WTC11 (cell line): ENCODE results near the gene P3H3. TPM values are rescaled to one million over a fixed set of nuclear protein-coding genes. Genes with fewer than 3 reads are reported as not detected.
"Not testable (repeated sequence)": the region's sequence is repeated elsewhere in the genome, so short reads cannot be mapped to it uniquely, and the experiment has no call there.

ENCODE experiments used
- ATAC-seq: fragments of 200-7000 bp; cut with Tn5 transposase; 2 replicates; pipeline ENCODE4 v1.10.0; 2021; ENCODE audit warnings: mild to moderate bottlenecking, moderate library complexity
- CTCF ChIA-PET: fragments of 300-600 bp; sonication (Branson Sonifier 250); formaldehyde crosslinking; loops from one replicate; lab custom pipeline; 2021; ENCODE audit warnings: antibody characterized with exemption; lab: Charles Lee
- POLR2A ChIA-PET: fragments of 350-600 bp; sonication (Branson Sonifier 250); formaldehyde crosslinking; loops from one replicate; lab custom pipeline; 2021; ENCODE audit warnings: antibody characterized with exemption; lab: Charles Lee
- DNase-seq: peaks from one replicate; pipeline ENCODE4 v3.0.0; 2021; ENCODE audit warnings: low spot score
- H3K27ac Mint-ChIP-seq: 2 replicates; pipeline ENCODE4 v1.8.0; 2021; ENCODE audit warnings: mixed read lengths
- H3K27me3 Mint-ChIP-seq: 2 replicates; pipeline ENCODE4 v1.8.0; 2021; ENCODE audit warnings: low read depth, mild to moderate bottlenecking, moderate library complexity, mixed read lengths
- H3K36me3 Mint-ChIP-seq: 2 replicates; pipeline ENCODE4 v1.8.0; 2021; ENCODE audit warnings: mixed read lengths
- H3K4me1 Mint-ChIP-seq: 2 replicates; pipeline ENCODE4 v1.8.0; 2022; ENCODE audit warnings: mixed read lengths
- H3K4me3 Mint-ChIP-seq: 2 replicates; pipeline ENCODE4 v1.8.0; 2021; ENCODE audit warnings: mild to moderate bottlenecking, moderate library complexity, mixed read lengths
- H3K9me3 Mint-ChIP-seq: 2 replicates; pipeline ENCODE4 v1.8.0; 2021; ENCODE audit warnings: mixed read lengths
- NR2C2 ChIP-seq: sonication (generic); formaldehyde crosslinking; IDR thresholded peaks from 2 replicates; pipeline ENCODE4 v1.8.0; 2022; ENCODE audit warnings: mild to moderate bottlenecking, missing genetic modification reagents
- PRRX2 ChIP-seq: fragments of 250-450 bp; sonication (Bioruptor Pico); IDR thresholded peaks from 2 replicates; pipeline ENCODE4 v1.8.0; 2021; ENCODE audit warnings: mild to moderate bottlenecking
- RELA ChIP-seq: sonication (generic); formaldehyde crosslinking; IDR thresholded peaks from 2 replicates; pipeline ENCODE4 v1.8.1; 2022; ENCODE audit warnings: missing genetic modification reagents, mild to moderate bottlenecking, borderline replicate concordance
- ZNF121 ChIP-seq: sonication (generic); formaldehyde crosslinking; IDR thresholded peaks from 2 replicates; pipeline ENCODE4 v1.8.0; 2023; ENCODE audit warnings: missing genetic modification reagents
- ZNF138 ChIP-seq: sonication (generic); formaldehyde crosslinking; conservative IDR thresholded peaks from 2 replicates; pipeline ENCODE4 v1.8.1; 2022; ENCODE audit warnings: mild to moderate bottlenecking, moderate library complexity, missing genetic modification reagents
- total RNA-seq: library from RNA; stranded (reverse); gene quantifications from 3 replicates; pipeline ENCODE4 v1.2.3, GENCODE V29; 2021
- TF ChIP-seq, protein P1 (sequence below): sonication (generic); formaldehyde crosslinking; IDR thresholded peaks from 2 replicates; pipeline ENCODE4 v1.8.1; 2023; ENCODE audit warnings: mild to moderate bottlenecking, missing genetic modification reagents, borderline replicate concordance
- TF ChIP-seq, protein P2 (sequence below): sonication (generic); formaldehyde crosslinking; IDR thresholded peaks from 2 replicates; pipeline ENCODE4 v1.8.0; 2023; ENCODE audit warnings: mild to moderate bottlenecking, missing genetic modification reagents
- TF ChIP-seq, protein P3 (sequence below): fragments of 250-450 bp; sonication (Bioruptor Pico); IDR thresholded peaks from 2 replicates; pipeline ENCODE4 v1.9.0; 2021; ENCODE audit warnings: moderate library complexity, mild to moderate bottlenecking, inconsistent platforms, borderline replicate concordance
- TF ChIP-seq, protein P4 (sequence below): sonication (generic); formaldehyde crosslinking; IDR thresholded peaks from 2 replicates; pipeline ENCODE4 v1.8.1; 2022; ENCODE audit warnings: low read depth, mild to moderate bottlenecking, moderate library complexity, missing genetic modification reagents, borderline replicate concordance

Gene P3H3
- total RNA-seq, 1 experiment from 2014 or later, result 50.7 TPM

DNA sequence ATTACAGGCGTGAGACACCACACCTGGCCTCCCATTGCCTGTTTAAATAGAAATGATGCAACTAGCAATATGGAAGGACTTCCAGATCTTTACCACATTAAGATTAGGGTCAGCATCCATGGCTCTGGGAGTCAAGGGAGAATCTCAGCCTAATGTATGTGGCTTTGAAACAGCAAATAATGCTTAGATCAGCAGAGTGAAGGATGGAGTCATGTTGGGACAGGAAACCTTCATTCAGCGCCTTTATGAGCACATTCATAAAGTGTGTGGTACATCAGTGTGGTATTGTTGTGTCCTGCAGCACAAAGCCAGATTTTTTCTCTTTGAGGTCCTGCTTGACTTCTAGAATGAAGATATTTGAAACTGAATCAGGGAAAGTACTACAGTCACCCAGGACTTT is 60.2 kb downstream of the P3H3 start:
- H3K27ac Mint-ChIP-seq, result peak overlapping the region; percentile 61
- no peak for ATAC-seq
- CTCF ChIA-PET, result interaction anchor here (2.2 kb wide), 1 partner anchor 16 kb away, joined by 15 read pairs; the partner anchor contains the start of gene SPSB2

DNA sequence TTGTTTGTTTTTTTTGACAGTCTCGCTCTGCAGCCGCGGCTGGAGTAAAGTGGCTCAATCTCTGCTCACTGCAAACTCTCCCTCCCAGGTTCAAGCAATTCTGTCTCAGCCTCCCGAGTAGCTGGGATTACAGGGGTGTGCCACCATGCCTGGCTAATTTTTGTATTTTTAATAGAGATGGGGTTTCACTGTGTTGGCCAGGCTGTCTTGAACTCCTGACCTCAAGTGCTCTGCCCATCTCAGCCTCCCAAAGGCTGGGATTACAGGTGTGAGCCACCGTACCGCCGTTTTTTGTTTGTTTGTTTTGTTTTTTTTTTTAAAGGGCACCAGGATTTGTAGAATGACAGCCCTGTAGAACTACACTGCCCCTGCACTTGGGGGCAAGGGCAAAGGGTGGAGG is 60.6 kb downstream of the P3H3 start:
- ATAC-seq, CTCF ChIA-PET, POLR2A ChIA-PET, H3K4me3 Mint-ChIP-seq, H3K9me3 Mint-ChIP-seq, H3K27me3 Mint-ChIP-seq, DNase-seq, H3K36me3 Mint-ChIP-seq: not testable (repeated sequence)
- peak overlapping the region; percentile 61; the same call in 1 of the 2 replicates for H3K27ac Mint-ChIP-seq
- H3K4me1 Mint-ChIP-seq, result peaks cover 48% of the 10 kb centered on the region

More for the DNA sequence above, 60.2 kb downstream of the P3H3 start:
- no peak overlapping the region for H3K4me3 Mint-ChIP-seq
- POLR2A ChIA-PET, result no interaction called here
- H3K4me1 Mint-ChIP-seq, result peaks cover 48% of the 10 kb centered on the region
- no peaks in the 10 kb centered on the region for H3K27me3 Mint-ChIP-seq
- DNase-seq, result no peak
- no peaks in the 10 kb centered on the region for H3K9me3 Mint-ChIP-seq
- peaks cover 7% of the 10 kb centered on the region; the same call in 1 of the 2 replicates for H3K36me3 Mint-ChIP-seq
- no peak for TF ChIP-seq NR2C2
- no peak for TF ChIP-seq PRRX2 (CRISPR knock-in tag)
- TF ChIP-seq, protein P1, sequence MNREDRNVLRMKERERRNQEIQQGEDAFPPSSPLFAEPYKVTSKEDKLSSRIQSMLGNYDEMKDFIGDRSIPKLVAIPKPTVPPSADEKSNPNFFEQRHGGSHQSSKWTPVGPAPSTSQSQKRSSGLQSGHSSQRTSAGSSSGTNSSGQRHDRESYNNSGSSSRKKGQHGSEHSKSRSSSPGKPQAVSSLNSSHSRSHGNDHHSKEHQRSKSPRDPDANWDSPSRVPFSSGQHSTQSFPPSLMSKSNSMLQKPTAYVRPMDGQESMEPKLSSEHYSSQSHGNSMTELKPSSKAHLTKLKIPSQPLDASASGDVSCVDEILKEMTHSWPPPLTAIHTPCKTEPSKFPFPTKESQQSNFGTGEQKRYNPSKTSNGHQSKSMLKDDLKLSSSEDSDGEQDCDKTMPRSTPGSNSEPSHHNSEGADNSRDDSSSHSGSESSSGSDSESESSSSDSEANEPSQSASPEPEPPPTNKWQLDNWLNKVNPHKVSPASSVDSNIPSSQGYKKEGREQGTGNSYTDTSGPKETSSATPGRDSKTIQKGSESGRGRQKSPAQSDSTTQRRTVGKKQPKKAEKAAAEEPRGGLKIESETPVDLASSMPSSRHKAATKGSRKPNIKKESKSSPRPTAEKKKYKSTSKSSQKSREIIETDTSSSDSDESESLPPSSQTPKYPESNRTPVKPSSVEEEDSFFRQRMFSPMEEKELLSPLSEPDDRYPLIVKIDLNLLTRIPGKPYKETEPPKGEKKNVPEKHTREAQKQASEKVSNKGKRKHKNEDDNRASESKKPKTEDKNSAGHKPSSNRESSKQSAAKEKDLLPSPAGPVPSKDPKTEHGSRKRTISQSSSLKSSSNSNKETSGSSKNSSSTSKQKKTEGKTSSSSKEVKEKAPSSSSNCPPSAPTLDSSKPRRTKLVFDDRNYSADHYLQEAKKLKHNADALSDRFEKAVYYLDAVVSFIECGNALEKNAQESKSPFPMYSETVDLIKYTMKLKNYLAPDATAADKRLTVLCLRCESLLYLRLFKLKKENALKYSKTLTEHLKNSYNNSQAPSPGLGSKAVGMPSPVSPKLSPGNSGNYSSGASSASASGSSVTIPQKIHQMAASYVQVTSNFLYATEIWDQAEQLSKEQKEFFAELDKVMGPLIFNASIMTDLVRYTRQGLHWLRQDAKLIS (CRISPR knock-in tag), result no peak
- TF ChIP-seq, protein P2, sequence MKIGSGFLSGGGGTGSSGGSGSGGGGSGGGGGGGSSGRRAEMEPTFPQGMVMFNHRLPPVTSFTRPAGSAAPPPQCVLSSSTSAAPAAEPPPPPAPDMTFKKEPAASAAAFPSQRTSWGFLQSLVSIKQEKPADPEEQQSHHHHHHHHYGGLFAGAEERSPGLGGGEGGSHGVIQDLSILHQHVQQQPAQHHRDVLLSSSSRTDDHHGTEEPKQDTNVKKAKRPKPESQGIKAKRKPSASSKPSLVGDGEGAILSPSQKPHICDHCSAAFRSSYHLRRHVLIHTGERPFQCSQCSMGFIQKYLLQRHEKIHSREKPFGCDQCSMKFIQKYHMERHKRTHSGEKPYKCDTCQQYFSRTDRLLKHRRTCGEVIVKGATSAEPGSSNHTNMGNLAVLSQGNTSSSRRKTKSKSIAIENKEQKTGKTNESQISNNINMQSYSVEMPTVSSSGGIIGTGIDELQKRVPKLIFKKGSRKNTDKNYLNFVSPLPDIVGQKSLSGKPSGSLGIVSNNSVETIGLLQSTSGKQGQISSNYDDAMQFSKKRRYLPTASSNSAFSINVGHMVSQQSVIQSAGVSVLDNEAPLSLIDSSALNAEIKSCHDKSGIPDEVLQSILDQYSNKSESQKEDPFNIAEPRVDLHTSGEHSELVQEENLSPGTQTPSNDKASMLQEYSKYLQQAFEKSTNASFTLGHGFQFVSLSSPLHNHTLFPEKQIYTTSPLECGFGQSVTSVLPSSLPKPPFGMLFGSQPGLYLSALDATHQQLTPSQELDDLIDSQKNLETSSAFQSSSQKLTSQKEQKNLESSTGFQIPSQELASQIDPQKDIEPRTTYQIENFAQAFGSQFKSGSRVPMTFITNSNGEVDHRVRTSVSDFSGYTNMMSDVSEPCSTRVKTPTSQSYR (CRISPR knock-in tag), result no peak
- TF ChIP-seq, protein P3, sequence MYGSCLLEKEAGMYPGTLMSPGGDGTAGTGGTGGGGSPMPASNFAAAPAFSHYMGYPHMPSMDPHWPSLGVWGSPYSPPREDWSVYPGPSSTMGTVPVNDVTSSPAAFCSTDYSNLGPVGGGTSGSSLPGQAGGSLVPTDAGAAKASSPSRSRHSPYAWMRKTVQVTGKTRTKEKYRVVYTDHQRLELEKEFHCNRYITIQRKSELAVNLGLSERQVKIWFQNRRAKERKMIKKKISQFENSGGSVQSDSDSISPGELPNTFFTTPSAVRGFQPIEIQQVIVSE, result no peak
- TF ChIP-seq RELA (CRISPR knock-in tag), result no peak
- no peak for TF ChIP-seq ZNF121 (CRISPR knock-in tag)
- TF ChIP-seq ZNF138 (CRISPR knock-in tag), result no peak
- TF ChIP-seq, protein P4, sequence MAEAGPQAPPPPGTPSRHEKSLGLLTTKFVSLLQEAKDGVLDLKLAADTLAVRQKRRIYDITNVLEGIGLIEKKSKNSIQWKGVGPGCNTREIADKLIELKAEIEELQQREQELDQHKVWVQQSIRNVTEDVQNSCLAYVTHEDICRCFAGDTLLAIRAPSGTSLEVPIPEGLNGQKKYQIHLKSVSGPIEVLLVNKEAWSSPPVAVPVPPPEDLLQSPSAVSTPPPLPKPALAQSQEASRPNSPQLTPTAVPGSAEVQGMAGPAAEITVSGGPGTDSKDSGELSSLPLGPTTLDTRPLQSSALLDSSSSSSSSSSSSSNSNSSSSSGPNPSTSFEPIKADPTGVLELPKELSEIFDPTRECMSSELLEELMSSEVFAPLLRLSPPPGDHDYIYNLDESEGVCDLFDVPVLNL (CRISPR knock-in tag), result no peak

Other genes starting within 250 kb of the P3H3 start
- gene CHD4, start 221.0 kb upstream of the P3H3 start, total RNA-seq, result 333 to 354 TPM (median 334 TPM) in 3 replicates
- 0.20 to 0.57 TPM (median 0.48 TPM) in 3 replicates for gene LPAR5, start 192.4 kb upstream of the P3H3 start, total RNA-seq
- gene ACRBP, start 181.0 kb upstream of the P3H3 start, total RNA-seq, result 2.1 to 4.2 TPM (median 3.2 TPM) in 3 replicates
- gene ING4, start 165.3 kb upstream of the P3H3 start, total RNA-seq, result 23.0 to 27.4 TPM (median 26.7 TPM) in 3 replicates
- 63.8 to 64.7 TPM (median 64.4 TPM) in 3 replicates for gene ZNF384, start 139.0 kb upstream of the P3H3 start, total RNA-seq
- 7.7 to 9.9 TPM (median 8.2 TPM) in 3 replicates for gene PIANP, start 127.6 kb upstream of the P3H3 start, total RNA-seq
- gene COPS7A, start 104.4 kb upstream of the P3H3 start, total RNA-seq, result 41.2 to 43.8 TPM (median 41.4 TPM) in 3 replicates
- gene MLF2, start 75.3 kb upstream of the P3H3 start, total RNA-seq, result 226 to 236 TPM (median 229 TPM) in 3 replicates
- gene PTMS, start 62.0 kb upstream of the P3H3 start, total RNA-seq, result 370 to 539 TPM (median 525 TPM) in 3 replicates
- 2.4 to 2.6 TPM (median 2.6 TPM) in 3 replicates for gene LAG3, start 55.9 kb upstream of the P3H3 start, total RNA-seq
- 2.5 to 3.3 TPM (median 2.7 TPM) in 3 replicates for gene CD4, start 38.9 kb upstream of the P3H3 start, total RNA-seq
- gene GPR162, start 6.6 kb upstream of the P3H3 start, total RNA-seq, result 7.3 to 9.3 TPM (median 8.2 TPM) in 3 replicates
- gene GNB3, start 12.5 kb downstream of the P3H3 start, total RNA-seq, result 14.0 to 16.5 TPM (median 14.3 TPM) in 3 replicates
- 47.1 to 61.8 TPM (median 49.1 TPM) in 3 replicates for gene CDCA3, start 22.9 kb downstream of the P3H3 start, total RNA-seq
- 141 to 158 TPM (median 149 TPM) in 3 replicates for gene USP5, start 23.7 kb downstream of the P3H3 start, total RNA-seq
- gene TPI1, start 39.1 kb downstream of the P3H3 start, total RNA-seq, result 1,045 to 1,242 TPM (median 1,195 TPM) in 3 replicates
- gene SPSB2, start 44.9 kb downstream of the P3H3 start, total RNA-seq, result 21.2 to 25.5 TPM (median 22.7 TPM) in 3 replicates
- gene LRRC23, start 76.4 kb downstream of the P3H3 start, total RNA-seq, result 3.1 to 5.3 TPM (median 4.9 TPM) in 3 replicates
- 118 to 170 TPM (median 165 TPM) in 3 replicates for gene ENO2, start 86.2 kb downstream of the P3H3 start, total RNA-seq
- gene ATN1, start 99.6 kb downstream of the P3H3 start, total RNA-seq, result 80.0 to 87.1 TPM (median 80.5 TPM) in 3 replicates
- gene RNU7-1, start 115.4 kb downstream of the P3H3 start, total RNA-seq, result not detected in 3 replicates
- 158 to 181 TPM (median 172 TPM) in 3 replicates for gene C12orf57, start 115.6 kb downstream of the P3H3 start, total RNA-seq
- 27.1 to 34.7 TPM (median 34.5 TPM) in 3 replicates for gene PTPN6, start 122.9 kb downstream of the P3H3 start, total RNA-seq
- 350 to 397 TPM (median 352 TPM) in 3 replicates for gene PHB2, start 142.3 kb downstream of the P3H3 start, total RNA-seq
- 59.3 to 78.6 TPM (median 59.8 TPM) in 3 replicates for gene EMG1, start 142.5 kb downstream of the P3H3 start, total RNA-seq
- gene LPCAT3, start 190.1 kb downstream of the P3H3 start, total RNA-seq, result 35.3 to 40.0 TPM (median 36.2 TPM) in 3 replicates
- gene C1S, start 232.3 kb downstream of the P3H3 start, total RNA-seq, result 6.2 to 8.8 TPM (median 7.6 TPM) in 3 replicates